KOPT-K1 (cell line): ENCODE measurements around the gene ZCCHC24.

Experiments
- H3K27ac ChIP-seq: fragments of 200-600 bp; sonication (generic); 2 replicates; pipeline ENCODE4 v1.5.1; 2016; ENCODE audit warnings: antibody characterized with exemption, mild to moderate bottlenecking, low read depth, low read length; ENCODE audit not compliant: poor library complexity, severe bottlenecking
- H3K36me3 ChIP-seq: fragments of 200-600 bp; sonication (generic); 2 replicates; pipeline ENCODE4 v1.5.1; 2017; ENCODE audit warnings: antibody characterized with exemption, mild to moderate bottlenecking, low read length, moderate library complexity; ENCODE audit not compliant: insufficient read depth
- H3K9me3 ChIP-seq: fragments of 200-600 bp; sonication (generic); 2 replicates; pipeline ENCODE4 v1.5.1; 2017; ENCODE audit warnings: antibody characterized with exemption, low read length, mild to moderate bottlenecking; ENCODE audit not compliant: insufficient read depth, poor library complexity, severe bottlenecking

ZCCHC24 gene

DNA sequence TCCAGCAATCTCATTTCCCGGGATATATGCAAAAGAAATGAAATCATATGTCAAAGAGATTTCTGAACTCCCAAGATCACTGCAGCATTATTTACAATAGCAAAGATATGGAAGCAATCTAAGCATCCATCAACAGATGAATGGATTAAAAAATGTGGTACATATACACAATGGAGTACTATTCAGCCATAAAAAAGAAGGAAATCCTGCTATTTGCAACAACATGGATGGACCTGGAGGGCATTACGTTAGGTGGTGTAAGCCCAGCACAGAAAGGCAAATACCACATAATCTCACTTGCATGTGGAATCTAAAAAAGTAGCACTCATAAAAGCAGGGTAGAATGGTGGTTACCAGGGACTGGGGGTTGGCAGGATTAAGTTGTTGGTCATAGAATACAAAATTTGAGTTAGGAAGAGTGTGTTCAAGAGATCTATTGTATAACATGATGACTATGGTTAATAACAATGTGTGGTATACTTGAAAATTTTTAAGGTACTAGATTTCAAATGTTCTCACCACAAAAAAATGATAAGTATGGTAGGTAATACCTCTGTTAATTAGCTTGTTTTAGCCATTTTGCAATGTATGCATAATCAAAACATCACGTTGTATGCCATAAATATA is 34.0 kb upstream of the ZCCHC24 start:
- no peaks in the 10 kb centered on the region for H3K36me3 ChIP-seq
- H3K27ac ChIP-seq, result no peak overlapping the region
- no peaks in the 10 kb centered on the region for H3K9me3 ChIP-seq

DNA sequence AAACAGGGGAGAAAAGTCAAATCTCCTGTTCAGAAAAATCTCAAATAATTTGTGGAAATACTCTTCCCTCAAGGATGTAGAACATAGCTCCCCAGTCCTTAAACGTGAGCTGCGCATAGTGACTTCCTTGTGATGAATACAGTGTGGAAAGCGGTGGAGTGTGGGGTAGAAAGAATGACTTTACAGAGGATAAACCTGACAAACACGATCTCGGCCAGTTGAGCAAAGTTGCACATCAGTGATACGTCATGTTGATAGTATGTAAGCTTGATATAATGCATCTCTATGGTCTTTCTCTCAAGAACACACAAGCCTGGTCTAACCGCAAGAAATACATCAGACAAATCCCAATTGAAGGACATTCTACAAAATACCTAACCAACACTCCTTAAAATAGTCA is 32.0 kb upstream of the ZCCHC24 start:
- no peak overlapping the region for H3K27ac ChIP-seq
- H3K9me3 ChIP-seq, result no peaks in the 10 kb centered on the region
- no peaks in the 10 kb centered on the region for H3K36me3 ChIP-seq

DNA sequence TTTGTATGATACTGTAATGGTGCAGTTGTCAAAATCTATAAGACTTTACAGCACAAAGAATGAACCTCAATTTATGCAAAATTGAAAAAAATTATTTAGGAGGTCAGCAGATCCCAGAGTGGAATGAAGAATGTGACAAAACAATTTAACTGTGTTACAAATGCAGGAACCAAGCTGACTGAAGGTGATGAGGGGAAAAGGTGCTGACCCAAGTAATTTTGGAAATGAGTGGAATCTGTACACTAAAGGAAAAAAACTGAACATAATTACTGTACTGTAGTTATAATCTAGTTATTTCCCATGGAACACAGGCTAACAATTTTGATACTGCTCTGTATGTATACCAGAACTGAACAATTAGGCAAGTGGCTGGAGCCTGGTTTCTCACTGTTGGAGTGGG is 31.2 kb upstream of the ZCCHC24 start:
- Histone ChIP-seq H3K9me3 (no peaks in the 10 kb centered on the region), H3K36me3 (no peaks in the 10 kb centered on the region), H3K27ac (no peak overlapping the region)

DNA sequence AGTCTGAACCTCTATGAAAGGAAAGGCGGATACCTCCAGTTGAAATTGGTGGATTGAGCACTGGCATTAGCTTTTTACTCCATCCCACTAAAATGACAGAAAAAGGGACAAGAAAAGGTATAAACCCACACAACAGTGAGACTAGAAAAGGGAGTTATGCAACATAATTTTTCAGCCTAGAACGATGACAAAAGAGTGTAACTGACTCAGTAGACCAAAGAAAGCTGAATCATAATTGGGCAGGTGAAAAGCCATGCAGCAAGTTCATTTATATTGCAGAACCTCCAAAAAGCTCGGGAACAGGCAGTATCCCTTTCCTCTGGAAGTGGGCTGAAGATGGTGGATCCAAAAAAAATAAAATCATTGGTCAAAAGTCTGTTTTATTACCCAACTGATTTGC is 30.5 kb upstream of the ZCCHC24 start:
- H3K27ac ChIP-seq, result no peak overlapping the region
- no peaks in the 10 kb centered on the region for H3K36me3 ChIP-seq
- H3K9me3 ChIP-seq, result no peaks in the 10 kb centered on the region

DNA sequence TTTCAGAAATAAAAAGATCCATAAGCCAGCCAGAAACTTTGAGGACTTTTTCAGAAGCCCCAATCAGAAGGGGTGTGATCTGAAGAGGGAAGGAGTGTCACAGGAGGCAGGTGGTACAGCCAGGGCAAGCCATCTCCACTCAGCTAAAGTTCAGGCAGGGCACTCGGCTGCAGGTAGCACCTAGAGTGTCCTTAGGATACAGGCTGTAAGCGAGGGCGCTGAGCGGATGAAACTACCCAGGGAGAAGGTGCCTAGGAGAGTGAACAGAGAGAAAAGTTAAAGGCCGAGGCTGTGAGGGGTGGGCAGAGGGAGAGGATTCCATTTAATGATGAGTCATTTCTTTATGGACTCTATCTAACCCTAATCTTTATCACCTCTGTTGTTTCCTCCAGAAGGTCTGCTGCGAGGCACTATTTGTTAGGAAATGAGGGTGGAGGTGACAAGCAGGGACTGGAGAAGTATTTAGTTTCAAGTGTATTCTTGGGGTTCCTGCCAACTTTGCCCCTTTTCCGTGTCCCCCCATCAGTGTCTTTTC is 29.8 kb upstream of the ZCCHC24 start:
- Histone ChIP-seq H3K9me3 (no peaks in the 10 kb centered on the region), H3K36me3 (no peaks in the 10 kb centered on the region), H3K27ac (no peak overlapping the region)

DNA sequence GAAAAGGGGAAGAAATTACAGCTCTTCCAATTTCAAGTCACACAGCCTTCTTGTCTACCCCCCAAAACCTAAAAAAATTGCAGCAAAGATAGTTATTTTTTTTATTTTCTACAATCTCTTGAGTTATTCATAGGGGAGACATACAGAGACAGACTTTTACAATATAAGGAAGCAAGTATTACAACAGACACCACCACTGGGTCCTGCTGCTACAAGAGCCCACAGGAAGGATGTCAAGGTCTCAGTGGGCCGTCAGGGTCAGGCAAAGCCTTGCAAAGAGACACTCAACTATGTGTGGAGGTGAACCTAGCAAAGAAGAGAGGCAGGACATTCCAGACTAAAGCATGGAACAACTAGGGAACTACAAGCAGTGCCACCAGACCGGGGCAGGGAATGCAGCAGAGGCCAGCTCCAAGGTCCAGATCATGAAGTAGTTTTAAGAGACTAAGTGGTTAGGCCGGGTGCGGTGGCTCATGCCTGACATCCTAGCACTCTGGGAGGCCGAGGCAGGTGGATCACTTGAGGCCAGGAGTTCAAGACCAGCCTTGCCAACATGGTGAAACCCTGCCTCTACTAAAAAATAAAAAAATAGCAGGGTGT is 28.2 kb upstream of the ZCCHC24 start:
- Histone ChIP-seq H3K27ac (no peak overlapping the region), H3K9me3 (no peaks in the 10 kb centered on the region), H3K36me3 (no peaks in the 10 kb centered on the region)

DNA sequence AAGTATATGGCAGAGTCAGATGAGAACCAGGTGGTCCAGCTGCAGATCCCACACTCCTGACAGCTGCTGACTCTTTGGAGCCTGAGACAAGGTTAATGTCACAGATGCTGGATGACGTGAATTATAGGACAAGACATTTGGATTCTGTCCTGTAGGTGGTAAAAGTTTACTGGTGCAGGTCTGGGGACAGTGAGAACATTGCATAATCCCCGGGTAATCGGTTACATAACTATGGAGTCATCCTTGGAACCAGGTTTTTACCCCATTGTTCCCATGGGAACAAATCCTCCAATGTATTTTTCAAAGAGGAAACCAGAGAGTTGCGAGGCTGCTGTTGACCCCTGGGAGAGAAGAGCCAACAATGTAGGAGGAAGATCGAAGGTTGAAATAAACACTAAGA is 27.5 kb upstream of the ZCCHC24 start:
- Histone ChIP-seq H3K9me3 (no peaks in the 10 kb centered on the region), H3K36me3 (no peaks in the 10 kb centered on the region), H3K27ac (no peak overlapping the region)

DNA sequence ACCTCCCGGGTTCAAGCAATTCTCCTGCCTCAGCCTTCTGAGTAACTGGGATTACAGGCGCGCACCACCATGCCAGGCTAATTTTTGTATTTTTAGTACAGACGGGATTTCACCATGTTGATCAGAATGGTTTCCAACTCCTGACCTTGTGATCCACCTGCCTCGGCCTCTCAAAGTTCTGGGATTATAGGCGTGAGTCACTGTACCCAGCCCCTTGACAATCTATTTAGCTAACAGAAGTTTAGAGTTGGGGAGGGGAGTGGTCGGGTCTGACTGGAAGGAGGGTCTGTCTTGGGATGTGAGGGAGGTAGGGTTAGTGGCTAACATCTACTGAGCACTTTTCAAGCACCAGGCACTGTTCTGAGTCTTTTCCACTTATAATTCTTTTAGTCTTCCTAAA is 27.0 kb upstream of the ZCCHC24 start:
- Histone ChIP-seq H3K27ac (no peak overlapping the region), H3K36me3 (no peaks in the 10 kb centered on the region), H3K9me3 (no peaks in the 10 kb centered on the region)

DNA sequence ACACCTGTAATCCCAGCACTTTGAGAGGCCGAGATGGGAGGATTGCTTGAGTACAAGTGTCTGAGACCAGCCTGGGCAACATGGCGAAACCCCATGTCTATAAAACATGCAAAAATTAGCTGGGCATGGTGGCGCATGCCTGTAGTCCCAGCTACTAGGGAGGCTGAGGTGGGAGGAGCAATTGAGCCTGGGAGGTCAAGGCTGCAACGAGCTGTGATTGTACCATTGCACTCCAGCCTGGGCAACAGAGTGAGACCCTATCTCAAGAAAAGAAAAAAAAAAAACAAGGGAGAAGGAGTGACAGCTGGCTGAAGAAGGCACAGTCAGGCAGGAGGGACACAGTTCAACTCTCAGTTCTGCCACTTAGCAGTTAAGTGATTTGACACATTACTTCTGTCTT is 26.4 kb upstream of the ZCCHC24 start:
- Histone ChIP-seq H3K36me3 (no peaks in the 10 kb centered on the region), H3K9me3 (no peaks in the 10 kb centered on the region), H3K27ac (no peak overlapping the region)

DNA sequence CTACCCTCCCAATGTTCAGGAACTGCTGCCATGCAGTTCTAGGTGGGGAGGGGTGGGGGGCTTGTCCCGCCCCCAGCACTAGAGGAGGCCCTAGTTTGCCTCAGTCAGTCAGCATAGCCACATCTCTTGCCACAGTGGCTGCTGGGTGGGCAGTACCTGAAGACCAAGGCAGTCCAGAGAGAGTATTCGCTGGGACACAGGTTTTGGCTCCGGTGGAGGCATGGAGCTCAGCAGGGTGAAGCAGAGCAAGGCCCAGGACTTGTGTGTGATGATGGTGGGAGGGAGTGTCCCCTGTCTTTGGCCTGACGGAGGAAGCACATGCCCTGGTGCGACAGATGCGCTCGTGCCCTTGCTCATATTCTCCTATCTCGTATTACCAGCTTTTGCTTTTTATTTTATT is 24.7 kb upstream of the ZCCHC24 start:
- Histone ChIP-seq H3K36me3 (no peaks in the 10 kb centered on the region), H3K9me3 (no peaks in the 10 kb centered on the region), H3K27ac (no peak overlapping the region)

DNA sequence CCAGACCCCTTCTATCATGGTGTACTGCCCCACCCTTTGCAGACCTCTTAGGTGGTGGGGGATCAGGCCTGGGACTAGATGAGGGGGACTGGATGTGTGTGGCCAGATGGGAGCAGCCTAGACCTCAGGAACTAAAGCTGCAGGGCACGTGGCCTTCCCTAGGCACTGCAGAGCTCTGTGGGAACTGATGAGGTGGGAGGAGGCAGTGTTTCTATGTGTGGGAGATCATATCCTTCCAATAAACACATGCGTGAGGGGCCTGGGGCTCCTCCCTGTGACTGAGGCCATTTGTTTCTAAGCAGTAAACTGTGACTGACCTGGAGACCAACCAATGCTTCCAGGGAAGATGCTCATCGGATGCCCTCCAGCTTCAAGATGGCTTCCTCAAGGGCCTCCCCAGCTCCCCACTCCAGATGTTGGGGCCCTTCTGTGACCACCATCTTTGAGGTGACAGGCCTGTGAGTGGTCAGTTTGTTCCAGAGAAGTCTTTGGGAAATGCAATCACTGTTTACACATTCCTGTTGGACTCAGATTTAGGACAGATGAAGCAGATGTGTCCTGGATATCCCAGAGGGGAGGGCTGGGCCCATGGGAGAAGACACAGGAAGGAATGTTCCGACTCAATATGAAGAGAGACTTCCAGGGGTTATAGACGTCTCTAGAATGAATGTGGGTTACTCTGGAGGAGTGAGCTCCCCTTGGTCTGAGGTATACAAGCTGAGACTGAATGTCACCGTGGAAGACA is 23.6 kb upstream of the ZCCHC24 start:
- Histone ChIP-seq H3K9me3 (no peaks in the 10 kb centered on the region), H3K27ac (no peak overlapping the region), H3K36me3 (no peaks in the 10 kb centered on the region)

DNA sequence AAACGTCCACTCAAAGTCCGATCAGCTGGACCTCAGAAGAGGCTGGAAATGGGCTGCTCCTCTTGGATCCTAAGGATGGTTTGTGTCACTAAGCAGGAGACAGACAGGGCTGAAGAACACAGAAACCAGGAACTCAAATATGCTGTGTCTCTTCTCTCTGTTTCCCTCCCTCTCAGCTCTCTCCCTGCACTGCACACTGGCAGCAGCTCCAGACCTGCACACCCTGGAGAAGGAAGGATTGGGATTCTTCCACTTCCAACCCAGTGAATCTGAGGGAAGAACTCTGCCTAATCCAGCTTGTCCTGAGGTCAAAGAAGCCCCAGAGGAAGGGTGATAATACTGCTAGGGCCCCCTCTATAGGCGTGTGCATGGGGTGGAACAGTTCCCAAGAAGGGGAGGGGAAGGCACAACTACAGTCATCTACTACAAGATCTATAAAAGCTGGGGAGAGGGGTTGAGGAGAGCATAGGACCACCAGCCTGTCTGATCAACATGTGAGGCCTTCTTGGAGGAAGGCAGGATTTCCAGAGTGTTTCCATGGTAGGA is 22.7 kb upstream of the ZCCHC24 start:
- no peaks in the 10 kb centered on the region for H3K9me3 ChIP-seq
- H3K27ac ChIP-seq, result no peak overlapping the region
- no peaks in the 10 kb centered on the region for H3K36me3 ChIP-seq

DNA sequence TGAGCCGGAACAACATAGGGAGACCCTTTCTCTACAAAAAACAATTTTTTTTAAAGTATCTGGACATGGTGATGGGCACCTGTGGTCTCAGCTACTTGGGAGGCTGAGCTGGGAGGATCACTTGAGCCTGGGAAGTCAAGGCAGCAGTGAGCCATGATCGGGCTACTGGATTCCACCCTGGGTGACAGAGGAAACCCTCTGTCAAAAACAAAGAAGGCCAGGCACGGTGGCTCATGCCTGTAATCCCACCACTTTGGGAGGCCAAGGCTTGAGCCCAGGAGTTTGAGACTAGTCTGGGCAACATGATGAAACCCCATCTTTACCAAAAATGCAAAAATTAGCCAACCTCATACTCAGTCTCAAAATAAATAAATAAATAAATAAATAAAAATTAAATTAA is 19.9 kb upstream of the ZCCHC24 start:
- Histone ChIP-seq H3K27ac (no peak overlapping the region), H3K36me3 (no peaks in the 10 kb centered on the region), H3K9me3 (no peaks in the 10 kb centered on the region)

DNA sequence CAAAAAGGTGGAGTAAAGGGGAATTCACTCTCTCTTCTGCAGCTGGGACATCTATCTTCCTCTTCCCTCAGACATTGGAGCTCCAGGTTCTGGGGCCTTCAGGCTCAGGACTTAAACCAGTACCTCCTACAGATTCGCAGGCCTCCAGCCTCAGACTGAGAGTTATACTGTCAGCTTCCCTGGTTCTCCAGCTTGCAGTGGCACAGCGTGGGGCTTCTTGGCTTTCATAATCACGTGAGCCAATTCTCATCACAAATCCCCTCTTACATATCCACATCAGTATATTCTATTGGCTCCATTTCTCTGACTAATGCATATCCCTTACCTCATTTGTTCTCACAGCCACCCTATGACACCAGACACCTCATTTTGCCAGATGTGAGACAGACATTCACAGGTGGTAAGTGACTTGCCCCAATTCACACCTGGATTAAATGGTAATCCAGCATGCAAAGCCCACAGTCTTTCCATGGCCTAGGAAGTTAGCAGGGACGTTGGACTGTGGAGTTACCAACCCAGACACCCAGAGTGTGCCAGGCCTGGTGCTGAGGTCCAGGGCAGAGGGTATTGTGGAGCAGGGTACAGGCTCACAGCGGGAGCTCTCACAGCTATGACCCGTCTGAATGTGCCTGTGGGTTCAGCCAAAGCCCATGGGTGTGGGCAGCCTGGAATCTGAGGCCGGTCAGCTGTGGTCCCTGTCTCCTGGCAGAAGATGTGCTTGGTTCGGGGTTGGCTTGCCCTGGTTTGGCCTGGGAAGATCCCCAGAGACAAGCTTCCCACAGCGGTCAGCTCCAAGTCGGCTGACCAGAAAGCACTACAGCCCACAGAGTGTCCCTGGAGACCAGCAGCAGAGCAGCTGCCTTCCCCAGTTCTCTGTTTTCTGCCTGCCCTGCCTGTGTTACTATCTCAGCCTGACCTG is 18.4 kb upstream of the ZCCHC24 start:
- H3K9me3 ChIP-seq, result no peaks in the 10 kb centered on the region
- H3K36me3 ChIP-seq, result no peaks in the 10 kb centered on the region
- H3K27ac ChIP-seq, result no peak overlapping the region

DNA sequence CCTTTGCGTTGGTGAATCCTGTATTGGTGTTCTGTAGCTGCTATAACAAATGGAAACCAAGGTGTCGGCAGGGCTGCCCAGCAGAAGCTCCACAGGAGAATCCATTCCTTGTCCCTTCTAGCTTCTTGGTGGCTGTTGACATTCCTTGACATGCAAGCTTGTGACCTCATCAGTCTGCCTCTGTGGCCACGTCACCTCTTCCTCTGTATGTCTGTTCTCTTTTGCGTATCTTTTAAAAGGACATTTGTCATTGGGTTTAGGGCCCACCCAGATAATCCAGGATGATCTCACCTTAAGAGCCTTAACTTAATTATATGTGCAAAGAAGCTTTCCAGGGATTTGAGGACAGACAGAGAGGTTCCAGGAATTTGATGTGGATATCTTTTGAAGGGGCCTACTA is 15.3 kb upstream of the ZCCHC24 start:
- H3K27ac ChIP-seq, result no peak overlapping the region
- no peaks in the 10 kb centered on the region for H3K36me3 ChIP-seq
- H3K9me3 ChIP-seq, result no peaks in the 10 kb centered on the region
